A549 (cell line): ENCODE data around the gene TMEM235. TPM values are rescaled to one million over a fixed set of nuclear protein-coding genes. Genes with fewer than 3 reads are reported as not detected.
A peak's percentile ranks its signal among the peaks of the same experiment; 100 is the strongest.

Experiments used
- ATAC-seq, 2 experiments: fragments of 200-7000 bp in 1 of 2; fragments of >200 bp in 1 of 2; cut with Nextera tagmentation in 1 of 2; cut with Tn5 transposase in 1 of 2; 3 replicates each; pipeline versions ENCODE4 v1.8.0 to v1.9.1; 2018 to 2020; ENCODE audit warnings: mild to moderate bottlenecking in 1 of 2, moderate library complexity in 1 of 2
- CTCF ChIA-PET: fragments of 300-600 bp; sonication (Branson Sonifier 250); formaldehyde crosslinking; extraction: SDS; loops from one replicate; lab custom pipeline; 2021; ENCODE audit warnings: antibody characterized with exemption, inconsistent platforms; lab: Yijun Ruan, JAX
- POLR2A ChIA-PET: fragments of 350-600 bp; formaldehyde crosslinking; extraction: SDS; loops from one replicate; lab custom pipeline; 2021; ENCODE audit warnings: antibody characterized with exemption, inconsistent platforms; lab: Yijun Ruan, JAX
- DNase-seq, 2 experiments: peaks; one replicate each; pipeline versions ENCODE4 v3.0.0 to v3.0.0-alpha.2; 2011 to 2016; ENCODE audit warnings: low read depth in 1 of 2, low spot score in 1 of 2
- FAIRE-seq: peaks from 2 replicates; lab custom pipeline; 2011; peaks lifted over from hg19 to GRCh38; lab: Jason Lieb, UNC
- H3K27ac ChIP-seq, 2 experiments: fragments of >200 bp; sonication (Bioruptor Twin); formaldehyde crosslinking; 3 replicates each; pipeline ENCODE4 v1.5.1; 2016 to 2017
- H3K4me1 ChIP-seq: fragments of >200 bp; sonication (Bioruptor Twin); formaldehyde crosslinking; 3 replicates; pipeline ENCODE4 v1.6.1; 2016
- H3K4me2 ChIP-seq: fragments of >200 bp; sonication (Bioruptor Twin); formaldehyde crosslinking; 3 replicates; pipeline ENCODE4 v1.6.1; 2016
- H3K4me3 ChIP-seq: fragments of >200 bp; sonication (Bioruptor Twin); formaldehyde crosslinking; 3 replicates; pipeline ENCODE4 v1.5.1; 2016
- H3K9me3 ChIP-seq: fragments of >200 bp; sonication (Bioruptor Twin); formaldehyde crosslinking; 3 replicates; pipeline ENCODE4 v1.6.1; 2016
- BCL3 ChIP-seq: fragments of >200 bp; sonication (Bioruptor Twin); formaldehyde crosslinking; IDR thresholded peaks from 3 replicates; pipeline ENCODE4 v1.6.1; 2016
- CBX2 ChIP-seq: fragments of 200-600 bp; sonication (generic); IDR thresholded peaks from 2 replicates; pipeline ENCODE4 v1.6.1; 2016; ENCODE audit warnings: low read depth, mild to moderate bottlenecking, borderline replicate concordance
- CBX8 ChIP-seq: fragments of 200-600 bp; sonication (generic); IDR thresholded peaks from 2 replicates; pipeline ENCODE4 v1.6.1; 2016
- CEBPB ChIP-seq, 2 experiments: fragments of >200 bp in 1 of 2; sonication (Bioruptor Twin) in 1 of 2; formaldehyde crosslinking in 1 of 2; IDR thresholded peaks; 2 replicates each; pipeline ENCODE4 v1.6.1; 2012 to 2016
- EHF ChIP-seq: fragments of 250-450 bp; sonication (Bioruptor Pico); IDR thresholded peaks from 2 replicates; pipeline ENCODE4 v1.5.0; 2020; ENCODE audit warnings: mild to moderate bottlenecking
- ELK1 ChIP-seq: fragments of 150-350 bp; IDR thresholded peaks from 2 replicates; pipeline ENCODE4 v1.6.1; 2014; ENCODE audit warnings: low read depth, mild to moderate bottlenecking, low read length
- EP300 ChIP-seq, 2 experiments: fragments of >200 bp; sonication (Bioruptor Twin); formaldehyde crosslinking; IDR thresholded peaks; 2 replicates in 1 of 2; 3 replicates in 1 of 2; pipeline ENCODE4 v1.6.1; 2016 to 2017
- FOXS1 ChIP-seq: fragments of 250-450 bp; sonication (Bioruptor Pico); IDR thresholded peaks from 2 replicates; pipeline ENCODE4 v1.5.0; 2020; ENCODE audit warnings: mild to moderate bottlenecking, moderate library complexity
- HDAC2 ChIP-seq: fragments of 200-600 bp; sonication (generic); IDR thresholded peaks from 2 replicates; pipeline ENCODE4 v1.6.1; 2016
- HES2 ChIP-seq: fragments of >200 bp; sonication (Bioruptor Twin); formaldehyde crosslinking; IDR thresholded peaks from 2 replicates; pipeline ENCODE4 v1.6.1; 2016
- HMGXB4 ChIP-seq: fragments of 250-450 bp; sonication (Bioruptor Pico); IDR thresholded peaks from 2 replicates; pipeline ENCODE4 v1.5.0; 2021; ENCODE audit warnings: mild to moderate bottlenecking, moderate library complexity, borderline replicate concordance
- HOXB5 ChIP-seq: fragments of 250-450 bp; sonication (Bioruptor Pico); IDR thresholded peaks from 2 replicates; pipeline ENCODE4 v1.5.0; 2020; ENCODE audit warnings: mild to moderate bottlenecking, moderate library complexity
- JUN ChIP-seq, 2 experiments: fragments of >200 bp; sonication (Bioruptor Twin); formaldehyde crosslinking; IDR thresholded peaks; 2 replicates in 1 of 2; 3 replicates in 1 of 2; pipeline ENCODE4 v1.6.1; 2016 to 2017
- JUNB ChIP-seq: fragments of >200 bp; sonication (Bioruptor Twin); formaldehyde crosslinking; IDR thresholded peaks from 2 replicates; pipeline ENCODE4 v1.6.1; 2016
- MAFK ChIP-seq: fragments of 450-650 bp; IDR thresholded peaks from 2 replicates; pipeline ENCODE4 v1.6.1; 2014; ENCODE audit not compliant: partially characterized antibody
- MAX ChIP-seq: IDR thresholded peaks from 2 replicates; pipeline ENCODE4 v1.6.1; 2012
- MYC ChIP-seq: IDR thresholded peaks from 2 replicates; pipeline ENCODE4 v1.6.1; 2012; ENCODE audit warnings: mild to moderate bottlenecking, inconsistent platforms, low read length, improper control_type of control experiment, borderline replicate concordance
- NFE2L2 ChIP-seq: fragments of 150-350 bp; conservative IDR thresholded peaks from 2 replicates; pipeline ENCODE4 v1.6.1; 2014; ENCODE audit warnings: low read length
- NR3C1 ChIP-seq: fragments of >200 bp; sonication (Bioruptor Twin); formaldehyde crosslinking; IDR thresholded peaks from 3 replicates; pipeline ENCODE4 v1.6.1; 2017
- PBX3 ChIP-seq: IDR thresholded peaks from 2 replicates; pipeline ENCODE4 v1.6.1; 2012
- POLR2A ChIP-seq: IDR thresholded peaks from 2 replicates; pipeline ENCODE4 v1.6.1; 2012; ENCODE audit warnings: mild to moderate bottlenecking, low read length
- RCOR1 ChIP-seq: fragments of 150-350 bp; IDR thresholded peaks from 2 replicates; pipeline ENCODE4 v1.6.1; 2014; ENCODE audit warnings: antibody characterized with exemption, low read length, low read depth
- SMC3 ChIP-seq: fragments of >200 bp; sonication (Bioruptor Twin); formaldehyde crosslinking; IDR thresholded peaks from 3 replicates; pipeline ENCODE4 v1.6.1; 2018; ENCODE audit warnings: inconsistent platforms
- TP53 ChIP-seq: fragments of 250-450 bp; sonication (Bioruptor Pico); IDR thresholded peaks from 2 replicates; pipeline ENCODE4 v1.5.0; 2021; ENCODE audit warnings: mild to moderate bottlenecking, moderate library complexity
- ZC3H11A ChIP-seq: fragments of 450-650 bp; IDR thresholded peaks from 2 replicates; pipeline ENCODE4 v1.6.1; 2014; ENCODE audit warnings: antibody characterized with exemption, mild to moderate bottlenecking
- ZSCAN20 ChIP-seq: fragments of 250-450 bp; sonication (Bioruptor Pico); IDR thresholded peaks from 2 replicates; pipeline ENCODE4 v1.8.0; 2022; ENCODE audit warnings: mild to moderate bottlenecking, moderate library complexity
- WGBS: methylation state at CpG from one replicate; pipeline ENCODE4 v1.1.6; 2017; ENCODE audit errors: missing lambda C conversion rate; 5-methylcytosine and 5-hydroxymethylcytosine counted together
- polyA plus RNA-seq, 4 experiments: library from polyadenylated mRNA; depleted of rRNA in 3 of 4; stranded (reverse); fragments of >200 nt; fragmentation: RNase III in 1 of 4; extraction: RNeasy Plus Mini Kit Qiagen cat#74134 plus additional on column Dnase treatment in 1 of 4; gene quantifications; 2 replicates in 3 of 4; 3 replicates in 1 of 4; pipeline ENCODE4 v1.2.3, GENCODE V29; 2011 to 2017

TMEM235 gene
- polyA plus RNA-seq, 2 of the 4 experiments (the other 2 are of a cell fraction): not detected

- ChIA-PET POLR2A (interaction anchor here (1.1 kb wide), 1 partner anchor 45 kb away, joined by 7 read pairs; no protein-coding TSS in a partner anchor), CTCF (interaction anchor here (0.6 to 4.3 kb wide), 12 partner anchors 10 to 439 kb away, joined by 3 to 29 read pairs (median 4); no protein-coding TSS in a partner anchor)
- Histone ChIP-seq H3K4me2 (peak overlapping the region; percentile 39), H3K27ac (peak overlapping the region; percentile 35 to 76; a peak in 3 of 6 replicates), H3K9me3 (no peaks in the 10 kb centered on the region; the same call in 2 of the 3 replicates), H3K4me3 (no peak overlapping the region), H3K4me1 (peaks cover 41% of the 10 kb centered on the region)
- FAIRE-seq (no peak), DNase-seq (peak in 1 of 2 experiments; percentile 43), ATAC-seq (peak in 1 of 2 experiments; percentile 21; a peak in 3 of 6 replicates)
- TF ChIP-seq CBX8: no peak
- 61% methylated on average over 24 of the region's 34 CpGs for WGBS
These were observed 37.8 kb downstream of the TMEM235 start for GRCh38 chr17:78268951-78269905.

GRCh38 chr17:78269955-78270381 lies 38.5 kb downstream of the TMEM235 start:
- Histone ChIP-seq H3K27ac (peak overlapping the region in 1 of 2 experiments; percentile 76; a peak in 3 of 6 replicates), H3K4me1 (peaks cover 41% of the 10 kb centered on the region), H3K9me3 (no peaks in the 10 kb centered on the region; the same call in 2 of the 3 replicates), H3K4me2 (peak overlapping the region; percentile 39; the same call in 1 of the 3 replicates), H3K4me3 (no peak overlapping the region)
- ChIA-PET POLR2A (interaction anchor here (1.1 kb wide), 1 partner anchor 44 kb away, joined by 7 read pairs; no protein-coding TSS in a partner anchor), CTCF (interaction anchor here (0.6 to 4.3 kb wide), 11 partner anchors 11 to 439 kb away, joined by 3 to 29 read pairs (median 4); no protein-coding TSS in a partner anchor)
- FAIRE-seq (no peak), DNase-seq (no peak), ATAC-seq (no peak)
- TF ChIP-seq HMGXB4 (CRISPR knock-in tag) (no peak), FOXS1 (CRISPR knock-in tag) (no peak), PBX3 (no peak), HOXB5 (CRISPR knock-in tag) (no peak), MAX (no peak), RCOR1 (no peak), POLR2A (no peak), HES2 (no peak), ZSCAN20 (CRISPR knock-in tag) (no peak), EHF (no peak), ZC3H11A (no peak), TP53 (CRISPR knock-in tag) (no peak)
- WGBS: 78% methylated on average over 8 of the region's 8 CpGs

- no peak for ATAC-seq
- Histone ChIP-seq H3K27ac (no peak overlapping the region), H3K4me2 (no peak overlapping the region), H3K4me1 (peaks cover 39% of the 10 kb centered on the region), H3K9me3 (no peaks in the 10 kb centered on the region; the same call in 2 of the 3 replicates), H3K4me3 (no peak overlapping the region)
- ChIA-PET POLR2A (no interaction called here), CTCF (interaction anchor here (1.0 to 4.3 kb wide), 9 partner anchors 9 to 187 kb away, joined by 3 to 29 read pairs (median 8); no protein-coding TSS in a partner anchor)
- FAIRE-seq: no peak
- no peak for DNase-seq
- 57% methylated on average over 12 of the region's 12 CpGs for whole genome bisulfite sequencing
- TF ChIP-seq CBX2: no peak
- TF ChIP-seq NR3C1: no peak
- no peak for TF ChIP-seq BCL3
- TF ChIP-seq MAFK: no peak
- no peak for TF ChIP-seq HDAC2
- TF ChIP-seq ZSCAN20 (CRISPR knock-in tag): no peak
- no peak for TF ChIP-seq SMC3
- no peak for TF ChIP-seq JUN (IDR thresholded peaks at IDR 0.05)
- no peak for TF ChIP-seq ZC3H11A
- no peak for TF ChIP-seq CEBPB (IDR thresholded peaks at IDR 0.05)
- no peak for TF ChIP-seq FOXS1 (CRISPR knock-in tag)
- TF ChIP-seq EP300 (IDR thresholded peaks at IDR 0.05): no peak
- no peak for TF ChIP-seq ELK1
- TF ChIP-seq NFE2L2: no peak
- TF ChIP-seq JUNB: no peak
- TF ChIP-seq MYC: no peak
These were observed 40.2 kb downstream of the TMEM235 start for GRCh38 chr17:78271419-78272170.
